Measurements from ENCODE around the gene FAM174C.

DNA sequence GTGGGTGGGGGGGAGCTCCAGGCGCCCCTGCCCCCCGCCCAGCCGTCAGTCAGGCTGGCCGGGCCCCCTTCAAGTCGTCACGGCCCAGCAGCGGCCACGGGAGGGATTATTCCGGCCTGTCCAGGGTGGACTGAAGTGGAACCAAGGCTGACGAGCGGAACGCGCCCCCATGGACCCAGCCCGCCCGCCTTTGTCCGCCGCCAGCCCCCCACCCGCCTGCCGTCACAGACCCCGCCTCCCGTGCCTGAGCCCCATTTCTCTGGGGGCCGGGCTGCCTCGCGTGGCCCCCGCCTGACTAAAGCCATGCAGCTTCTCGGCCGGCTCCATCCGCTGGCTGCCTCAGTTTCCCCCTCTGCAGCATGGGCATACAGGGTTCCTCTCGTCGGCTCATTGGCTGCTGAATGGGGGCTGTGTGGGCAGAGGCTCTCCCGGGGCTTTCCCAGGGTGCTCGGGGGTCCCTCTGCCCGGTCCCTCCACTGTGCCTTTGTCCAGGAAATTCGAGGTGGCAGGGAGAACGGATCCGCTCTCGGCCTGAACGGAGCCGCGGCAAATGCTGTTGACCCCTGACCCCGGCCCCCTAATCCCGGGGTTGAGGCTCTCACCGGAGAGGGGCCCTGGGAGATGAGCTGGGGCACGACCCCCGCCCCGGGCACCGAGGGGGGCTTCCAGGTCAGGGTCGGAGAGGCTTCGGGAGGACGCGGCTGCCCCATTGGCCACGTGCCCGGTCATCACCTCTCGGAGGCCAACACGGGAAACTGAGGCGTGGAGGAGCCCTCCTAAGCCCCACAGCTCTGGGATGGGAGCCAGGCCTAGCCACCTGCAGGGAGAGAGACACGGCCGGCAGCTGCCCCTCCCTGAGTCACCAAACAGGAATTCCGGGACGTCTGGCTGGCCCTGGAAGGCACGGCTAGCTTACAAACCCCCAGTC, 37.7 kb downstream of the FAM174C start:
- TF ChIP-seq, protein P1, sequence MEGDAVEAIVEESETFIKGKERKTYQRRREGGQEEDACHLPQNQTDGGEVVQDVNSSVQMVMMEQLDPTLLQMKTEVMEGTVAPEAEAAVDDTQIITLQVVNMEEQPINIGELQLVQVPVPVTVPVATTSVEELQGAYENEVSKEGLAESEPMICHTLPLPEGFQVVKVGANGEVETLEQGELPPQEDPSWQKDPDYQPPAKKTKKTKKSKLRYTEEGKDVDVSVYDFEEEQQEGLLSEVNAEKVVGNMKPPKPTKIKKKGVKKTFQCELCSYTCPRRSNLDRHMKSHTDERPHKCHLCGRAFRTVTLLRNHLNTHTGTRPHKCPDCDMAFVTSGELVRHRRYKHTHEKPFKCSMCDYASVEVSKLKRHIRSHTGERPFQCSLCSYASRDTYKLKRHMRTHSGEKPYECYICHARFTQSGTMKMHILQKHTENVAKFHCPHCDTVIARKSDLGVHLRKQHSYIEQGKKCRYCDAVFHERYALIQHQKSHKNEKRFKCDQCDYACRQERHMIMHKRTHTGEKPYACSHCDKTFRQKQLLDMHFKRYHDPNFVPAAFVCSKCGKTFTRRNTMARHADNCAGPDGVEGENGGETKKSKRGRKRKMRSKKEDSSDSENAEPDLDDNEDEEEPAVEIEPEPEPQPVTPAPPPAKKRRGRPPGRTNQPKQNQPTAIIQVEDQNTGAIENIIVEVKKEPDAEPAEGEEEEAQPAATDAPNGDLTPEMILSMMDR (IDR thresholded peaks at IDR 0.05): no peak
- no peak for TF ChIP-seq POLR2A (IDR thresholded peaks at IDR 0.05)
